D721Med (cell line): ENCODE results near the gene P2RY6.

ENCODE experiments used
- DNase-seq: peaks from one replicate; pipeline ENCODE4 v3.0.0; 2011; ENCODE audit warnings: low spot score; ENCODE audit not compliant: insufficient read length
- FAIRE-seq: peaks from 2 replicates; lab custom pipeline; 2011; peaks lifted over from hg19 to GRCh38; lab: Jason Lieb, UNC
- TF ChIP-seq, protein P1 (sequence below): IDR thresholded peaks from 2 replicates; pipeline ENCODE4 v1.5.1; 2012; ENCODE audit warnings: mild to moderate bottlenecking, control low read depth; ENCODE audit not compliant: insufficient read depth; ENCODE audit errors: missing control alignments

P2RY6 gene

DNA sequence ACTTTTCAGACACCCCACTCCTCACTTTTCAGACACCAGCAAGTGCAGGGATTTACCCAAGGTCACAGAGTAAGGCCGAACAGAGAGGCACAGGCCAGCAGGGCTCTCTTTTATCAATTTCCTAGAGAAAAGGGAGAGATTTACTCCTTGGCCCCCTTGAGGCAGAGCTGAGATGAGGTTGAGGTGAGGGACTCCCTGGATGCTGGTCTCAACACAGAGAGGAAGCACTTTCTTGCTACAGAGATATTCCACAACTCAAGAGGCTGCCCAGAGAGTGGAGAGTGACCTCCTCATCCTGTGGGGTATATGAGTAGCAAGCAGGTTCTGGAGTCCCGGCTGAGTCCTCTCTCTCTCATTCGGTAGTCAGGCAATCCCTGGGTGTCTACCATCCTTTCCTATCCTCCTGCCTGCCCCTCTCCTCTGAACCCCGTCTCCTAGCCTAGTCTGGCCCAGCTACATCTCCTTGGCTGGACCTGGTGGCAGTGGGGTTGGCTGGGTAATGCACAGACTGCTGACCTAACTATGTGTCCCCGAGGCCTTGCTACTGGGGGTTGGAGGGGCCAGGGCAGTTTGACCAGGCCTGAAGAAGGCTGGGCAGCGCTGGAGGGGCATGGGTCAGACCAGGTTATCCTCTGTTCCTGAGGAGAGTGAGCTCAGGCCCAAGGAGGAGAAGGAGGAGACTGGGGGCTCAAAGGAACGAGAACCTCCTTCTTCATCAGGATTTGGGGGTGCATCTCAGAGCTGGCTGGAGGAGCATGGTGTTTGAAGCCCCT, 34.1 kb downstream of the P2RY6 start:
- no peak for FAIRE-seq
- no peak for DNase-seq
- TF ChIP-seq, protein P1, sequence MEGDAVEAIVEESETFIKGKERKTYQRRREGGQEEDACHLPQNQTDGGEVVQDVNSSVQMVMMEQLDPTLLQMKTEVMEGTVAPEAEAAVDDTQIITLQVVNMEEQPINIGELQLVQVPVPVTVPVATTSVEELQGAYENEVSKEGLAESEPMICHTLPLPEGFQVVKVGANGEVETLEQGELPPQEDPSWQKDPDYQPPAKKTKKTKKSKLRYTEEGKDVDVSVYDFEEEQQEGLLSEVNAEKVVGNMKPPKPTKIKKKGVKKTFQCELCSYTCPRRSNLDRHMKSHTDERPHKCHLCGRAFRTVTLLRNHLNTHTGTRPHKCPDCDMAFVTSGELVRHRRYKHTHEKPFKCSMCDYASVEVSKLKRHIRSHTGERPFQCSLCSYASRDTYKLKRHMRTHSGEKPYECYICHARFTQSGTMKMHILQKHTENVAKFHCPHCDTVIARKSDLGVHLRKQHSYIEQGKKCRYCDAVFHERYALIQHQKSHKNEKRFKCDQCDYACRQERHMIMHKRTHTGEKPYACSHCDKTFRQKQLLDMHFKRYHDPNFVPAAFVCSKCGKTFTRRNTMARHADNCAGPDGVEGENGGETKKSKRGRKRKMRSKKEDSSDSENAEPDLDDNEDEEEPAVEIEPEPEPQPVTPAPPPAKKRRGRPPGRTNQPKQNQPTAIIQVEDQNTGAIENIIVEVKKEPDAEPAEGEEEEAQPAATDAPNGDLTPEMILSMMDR: no peak

DNA sequence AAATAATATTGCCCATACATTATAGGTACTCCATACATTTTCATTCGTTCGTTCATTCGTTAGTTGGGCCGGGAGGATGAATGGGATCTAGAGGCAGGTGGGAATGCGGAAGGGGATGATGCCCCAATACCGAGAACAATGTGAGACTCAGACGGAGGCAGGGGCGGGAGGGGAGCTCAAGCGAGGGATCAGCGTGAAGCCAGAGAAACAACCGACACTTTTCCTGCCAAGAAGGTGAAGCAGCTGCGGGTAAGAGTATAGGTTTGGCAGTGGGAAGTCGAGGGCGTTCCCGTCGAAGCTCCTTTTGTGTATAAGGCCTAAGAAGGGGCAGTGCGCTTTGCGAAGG, 34.8 kb downstream of the P2RY6 start:
- FAIRE-seq (no peak), DNase-seq (no peak)
- TF ChIP-seq, protein P1: no peak

DNA sequence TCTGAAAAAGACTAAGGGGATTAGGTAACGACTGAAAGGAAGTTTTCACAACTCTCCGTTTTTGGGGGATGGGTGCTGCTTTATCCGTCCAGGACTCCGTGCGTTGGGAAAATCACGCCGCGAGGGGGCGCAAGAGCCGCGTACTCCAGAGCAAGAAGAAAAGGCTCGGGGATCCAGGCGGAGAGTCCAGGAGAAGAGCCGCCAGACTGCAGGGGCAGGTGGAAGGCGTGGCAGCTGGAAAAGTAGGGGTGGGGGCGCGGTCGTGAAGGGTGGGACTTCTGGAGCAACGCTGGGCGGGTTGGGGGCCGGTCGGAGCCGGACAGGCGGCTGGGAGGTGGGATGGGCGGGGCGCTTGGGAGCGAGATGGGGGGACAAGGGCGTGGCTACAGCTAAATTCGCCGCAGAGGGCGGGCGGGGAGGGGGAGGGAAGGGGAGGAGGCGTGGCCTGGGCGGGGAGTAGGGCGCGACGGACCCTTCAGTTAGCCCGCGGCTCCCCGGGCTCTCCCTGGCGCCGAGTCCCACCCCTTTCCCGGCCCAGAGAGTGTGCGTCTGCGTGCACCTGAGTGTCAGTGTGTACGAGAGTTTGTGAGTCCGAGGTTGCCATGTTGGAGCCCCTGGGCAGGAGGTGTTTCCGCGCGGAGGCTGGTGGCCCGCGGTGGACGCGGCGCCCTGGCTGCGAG, 35.3 kb downstream of the P2RY6 start:
- peak; percentile 90 for DNase-seq
- FAIRE-seq: no peak

DNA sequence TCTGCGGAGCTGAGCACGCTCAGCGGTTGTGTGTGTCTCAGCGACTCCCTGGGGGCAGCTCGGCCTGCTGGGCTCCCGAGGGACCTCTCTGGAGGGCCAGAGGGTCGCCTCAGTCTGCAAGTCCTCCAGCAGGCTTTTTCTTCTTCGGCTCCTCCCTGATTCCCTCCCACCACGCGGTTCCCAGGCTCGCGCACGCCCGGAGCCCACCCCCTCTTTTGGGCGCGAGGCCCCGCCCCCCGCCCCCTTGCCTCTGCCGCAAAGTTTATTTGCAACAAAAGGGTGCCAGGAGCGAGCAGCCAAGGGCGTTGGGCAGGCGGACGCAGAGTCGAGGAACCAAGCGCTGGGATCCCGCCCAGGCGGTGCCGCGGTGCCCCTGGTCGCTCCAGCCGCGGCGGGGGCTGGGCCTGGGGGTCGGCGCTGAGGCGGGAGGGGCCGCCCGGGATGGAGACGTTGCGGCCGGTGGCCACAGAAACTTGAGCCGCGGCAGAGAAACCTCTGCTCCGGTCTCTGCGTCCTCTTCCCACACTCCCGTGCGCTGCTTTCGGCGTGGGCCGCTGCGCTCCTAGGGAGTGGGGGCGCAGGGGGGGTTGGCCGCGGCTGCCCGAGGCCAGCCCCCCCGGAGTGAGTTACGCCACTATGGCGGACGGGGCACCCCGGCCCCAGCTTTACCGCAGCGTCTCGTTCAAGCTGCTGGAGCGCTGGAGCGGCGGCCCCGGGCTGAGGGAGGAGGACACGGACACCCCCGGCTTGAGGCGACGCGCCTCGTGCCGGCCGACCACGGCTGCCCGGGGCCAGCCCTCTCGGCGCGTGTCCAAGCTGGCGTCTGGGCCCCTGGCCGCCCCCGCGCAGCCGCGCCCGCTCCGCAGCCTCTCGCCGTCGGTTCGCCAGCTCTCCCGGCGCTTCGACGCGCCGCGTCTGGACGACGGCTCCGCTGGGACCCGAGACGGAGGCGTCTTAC, 36.1 kb downstream of the P2RY6 start, which contains the start of gene ARHGEF17:
TSS of gene ARHGEF17 (plus strand) at position 274 of the 958 bp plus-strand sequence. CDS start at position 637, 363 bp downstream.
- DNase-seq (peak; percentile 63), FAIRE-seq (no peak)
- TF ChIP-seq, protein P1: no peak

More for the DNA sequence above, 35.3 kb downstream of the P2RY6 start:
- TF ChIP-seq, protein P1: peak; percentile 94

DNA sequence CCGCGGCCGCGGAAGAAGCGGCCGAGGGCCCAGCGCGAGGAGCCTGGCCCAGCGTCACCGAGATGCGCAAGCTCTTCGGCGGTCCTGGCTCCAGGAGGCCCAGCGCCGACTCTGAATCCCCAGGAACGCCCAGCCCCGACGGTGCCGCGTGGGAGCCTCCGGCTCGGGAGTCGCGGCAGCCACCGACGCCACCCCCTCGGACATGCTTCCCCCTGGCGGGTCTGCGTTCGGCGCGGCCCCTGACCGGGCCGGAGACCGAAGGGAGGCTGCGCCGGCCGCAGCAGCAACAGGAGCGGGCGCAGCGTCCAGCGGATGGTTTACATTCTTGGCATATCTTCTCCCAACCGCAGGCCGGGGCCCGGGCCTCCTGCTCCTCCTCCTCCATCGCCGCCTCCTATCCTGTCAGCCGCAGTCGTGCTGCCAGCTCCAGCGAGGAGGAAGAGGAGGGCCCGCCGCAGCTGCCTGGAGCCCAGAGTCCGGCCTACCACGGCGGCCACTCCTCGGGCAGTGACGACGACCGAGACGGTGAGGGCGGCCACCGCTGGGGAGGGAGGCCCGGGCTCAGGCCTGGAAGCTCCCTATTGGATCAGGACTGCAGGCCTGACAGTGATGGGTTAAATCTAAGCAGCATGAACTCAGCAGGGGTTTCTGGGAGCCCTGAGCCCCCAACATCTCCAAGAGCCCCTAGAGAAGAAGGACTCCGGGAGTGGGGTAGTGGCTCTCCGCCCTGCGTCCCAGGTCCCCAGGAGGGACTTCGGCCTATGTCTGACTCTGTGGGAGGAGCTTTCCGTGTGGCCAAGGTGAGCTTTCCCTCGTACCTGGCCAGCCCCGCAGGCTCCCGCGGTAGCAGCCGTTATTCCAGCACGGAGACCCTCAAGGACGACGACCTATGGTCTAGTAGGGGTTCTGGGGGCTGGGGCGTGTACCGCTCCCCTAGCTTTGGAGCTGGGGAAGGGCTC, 37.1 kb downstream of the P2RY6 start:
- FAIRE-seq (no peak), DNase-seq (no peak)
- TF ChIP-seq, protein P1: no peak

DNA sequence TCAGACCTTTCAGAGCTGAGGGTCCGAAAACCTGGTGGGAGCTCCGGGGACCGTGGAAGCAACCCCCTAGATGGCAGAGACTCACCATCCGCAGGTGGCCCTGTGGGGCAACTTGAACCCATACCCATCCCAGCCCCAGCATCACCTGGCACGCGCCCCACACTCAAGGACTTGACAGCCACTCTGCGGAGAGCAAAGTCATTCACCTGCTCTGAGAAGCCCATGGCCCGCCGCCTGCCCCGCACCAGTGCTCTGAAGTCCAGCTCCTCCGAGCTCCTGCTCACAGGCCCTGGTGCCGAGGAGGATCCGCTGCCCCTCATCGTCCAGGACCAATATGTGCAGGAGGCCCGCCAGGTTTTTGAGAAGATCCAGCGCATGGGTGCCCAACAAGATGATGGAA, 37.9 kb downstream of the P2RY6 start:
- no peak for DNase-seq
- TF ChIP-seq, protein P1: no peak
- FAIRE-seq: no peak
